Loucy (cell line): ENCODE results near the gene HEATR5A.
"Not testable (repeated sequence)": the region's sequence is repeated elsewhere in the genome, so short reads cannot be mapped to it uniquely, and the experiment has no call there.

ENCODE experiments used
- CTCF ChIP-seq: fragments of 200-600 bp; sonication (generic); conservative IDR thresholded peaks from 2 replicates; pipeline ENCODE4 v1.5.1; 2014; ENCODE audit warnings: mild to moderate bottlenecking, antibody characterized with exemption, low read length
- EZH2phosphoT487 ChIP-seq: fragments of 200-600 bp; IDR thresholded peaks from 2 replicates; pipeline ENCODE4 v1.6.1; 2018; ENCODE audit warnings: antibody characterized with exemption, mild to moderate bottlenecking, moderate library complexity, borderline replicate concordance

- not testable (repeated sequence) for TF ChIP-seq CTCF, EZH2phosphoT487
Measured at GRCh38 chr14:31331395-31331794, 89.0 kb downstream of the HEATR5A start.
